NCI-H510A treated with DMSO at 0.1 percent for 48 hours (cell line): ENCODE measurements around the gene GTF3A.

Experiments used
- DNase-seq: peaks from one replicate; lab custom pipeline; 2025; lab: John Stamatoyannopoulos, UW

GTF3A gene

GRCh38 chr13:27405546-27406134 lies 18.8 kb upstream of the GTF3A start:
- DNase-seq = peak; percentile 6

- peak; percentile 32 for DNase-seq
Measured at GRCh38 chr13:27406178-27406939, 18.1 kb upstream of the GTF3A start.

GRCh38 chr13:27408074-27408473 lies 16.3 kb upstream of the GTF3A start:
- DNase-seq = peak; percentile 10

- DNase-seq = no peak
Measured at GRCh38 chr13:27409013-27409412, 15.4 kb upstream of the GTF3A start.

- DNase-seq = no peak
Measured at GRCh38 chr13:27411341-27411740, 13.1 kb upstream of the GTF3A start.

GRCh38 chr13:27415116-27415515 lies 9.3 kb upstream of the GTF3A start:
- DNase-seq = no peak

- no peak for DNase-seq
Measured at GRCh38 chr13:27419328-27419727, 5.1 kb upstream of the GTF3A start.

- no peak for DNase-seq
Measured at GRCh38 chr13:27421101-27421871, 3.1 kb upstream of the GTF3A start.

GRCh38 chr13:27423333-27423732 lies 1.1 kb upstream of the GTF3A start:
- DNase-seq = no peak

GRCh38 chr13:27425158-27425917 lies 919 bp downstream of the GTF3A start:
- DNase-seq = no peak

GRCh38 chr13:27425918-27426630 lies 1.7 kb downstream of the GTF3A start:
- DNase-seq = peak; percentile 70

- DNase-seq = no peak
Measured at GRCh38 chr13:27427641-27428040, 3.2 kb downstream of the GTF3A start.

GRCh38 chr13:27428160-27428559 lies 3.7 kb downstream of the GTF3A start:
- DNase-seq = no peak

- DNase-seq = no peak
Measured at GRCh38 chr13:27432180-27432579, 7.8 kb downstream of the GTF3A start.

GRCh38 chr13:27432611-27433210 lies 8.3 kb downstream of the GTF3A start:
- DNase-seq = no peak

GRCh38 chr13:27437126-27437525 lies 12.7 kb downstream of the GTF3A start:
- no peak for DNase-seq

- no peak for DNase-seq
Measured at GRCh38 chr13:27440408-27440807, 16.0 kb downstream of the GTF3A start.

GRCh38 chr13:27442071-27442647 lies 17.7 kb downstream of the GTF3A start:
- DNase-seq = peak; percentile 36

- no peak for DNase-seq
Measured at GRCh38 chr13:27442797-27443196, 18.4 kb downstream of the GTF3A start.

GRCh38 chr13:27446986-27447583 lies 22.7 kb downstream of the GTF3A start:
- no peak for DNase-seq
